Cardiac septum (tissue), 1 donor: ENCODE results near the gene ZPLD1. TPM values are rescaled to one million over a fixed set of nuclear protein-coding genes. Genes with fewer than 3 reads are reported as not detected.

ENCODE experiments used
- DNase-seq: peaks from one replicate; pipeline ENCODE4 v3.0.0-alpha.2; 2020; ENCODE audit warnings: low spot score
- intact Hi-C: fragments of 100-400 bp; cut with DNase I; formaldehyde crosslinking; loops from one replicate; pipeline ENCODE4 v1.14.0; 2022
- total RNA-seq: library from RNA; stranded (reverse); fragmentation: NEBNext Ultra II Directional; extraction: Animal tissue kit (Norgen Biotek cat#: 25700); gene quantifications from one replicate; pipeline ENCODE4 v1.2.1, GENCODE V29; 2021
- donor health status: DM: no; HTN: no; CAD: no.

The ZPLD1 gene
- total RNA-seq, 1 donor from 2014 or later: not detected

- intact Hi-C loops: no loop called here
- no peak for DNase-seq
Measured at GRCh38 chr3:102460579-102460978, 25.8 kb downstream of the ZPLD1 start.

- intact Hi-C loops: no loop called here
Measured at GRCh38 chr3:102464261-102464660, 29.4 kb downstream of the ZPLD1 start.

GRCh38 chr3:102466001-102466400 lies 31.2 kb downstream of the ZPLD1 start:
- intact Hi-C loops: no loop called here
- no peak for DNase-seq

More at GRCh38 chr3:102464261-102464660, 29.4 kb downstream of the ZPLD1 start:
- no peak for DNase-seq

GRCh38 chr3:102470066-102470465 lies 35.3 kb downstream of the ZPLD1 start:
- intact Hi-C loops: no loop called here
- DNase-seq: no peak

GRCh38 chr3:102471001-102471400 lies 36.2 kb downstream of the ZPLD1 start:
- intact Hi-C loops: no loop called here
- DNase-seq: no peak

GRCh38 chr3:102471491-102471890 lies 36.7 kb downstream of the ZPLD1 start:
- DNase-seq: no peak
- intact Hi-C loops: no loop called here

- no peak for DNase-seq
- intact Hi-C loops: no loop called here
Measured at GRCh38 chr3:102473648-102474047, 38.8 kb downstream of the ZPLD1 start.

- intact Hi-C loops: no loop called here
- DNase-seq: no peak
Measured at GRCh38 chr3:102474207-102474606, 39.4 kb downstream of the ZPLD1 start.

- intact Hi-C loops: no loop called here
- no peak for DNase-seq
Measured at GRCh38 chr3:102476198-102476597, 41.4 kb downstream of the ZPLD1 start.

GRCh38 chr3:102478160-102478559 lies 43.3 kb downstream of the ZPLD1 start:
- intact Hi-C loops: no loop called here
- DNase-seq: no peak

- intact Hi-C loops: no loop called here
- DNase-seq: no peak
Measured at GRCh38 chr3:102480139-102480538, 45.3 kb downstream of the ZPLD1 start.

- DNase-seq: no peak
- intact Hi-C loops: no loop called here
Measured at GRCh38 chr3:102481050-102481449, 46.2 kb downstream of the ZPLD1 start.

- no peak for DNase-seq
- intact Hi-C loops: no loop called here
Measured at GRCh38 chr3:102483556-102483955, 48.7 kb downstream of the ZPLD1 start.

GRCh38 chr3:102484363-102484762 lies 49.5 kb downstream of the ZPLD1 start:
- no peak for DNase-seq
- intact Hi-C loops: no loop called here

- intact Hi-C loops: no loop called here
- DNase-seq: no peak
Measured at GRCh38 chr3:102485701-102486100, 50.9 kb downstream of the ZPLD1 start.

- intact Hi-C loops: no loop called here
- no peak for DNase-seq
Measured at GRCh38 chr3:102488331-102488730, 53.5 kb downstream of the ZPLD1 start.

- no peak for DNase-seq
- intact Hi-C loops: no loop called here
Measured at GRCh38 chr3:102492300-102492699, 57.5 kb downstream of the ZPLD1 start.

GRCh38 chr3:102497571-102497970 lies 62.8 kb downstream of the ZPLD1 start:
- DNase-seq: no peak
- intact Hi-C loops: no loop called here

GRCh38 chr3:102505542-102505941 lies 70.7 kb downstream of the ZPLD1 start:
- intact Hi-C loops: no loop called here
- no peak for DNase-seq

- intact Hi-C loops: no loop called here
- no peak for DNase-seq
Measured at GRCh38 chr3:102510663-102511062, 75.8 kb downstream of the ZPLD1 start.

- intact Hi-C loops: no loop called here
Measured at GRCh38 chr3:102511168-102511567, 76.4 kb downstream of the ZPLD1 start.

GRCh38 chr3:102511639-102512038 lies 76.8 kb downstream of the ZPLD1 start:
- DNase-seq: no peak
- intact Hi-C loops: no loop called here

More at GRCh38 chr3:102511168-102511567, 76.4 kb downstream of the ZPLD1 start:
- DNase-seq: no peak
